ENCODE data around the gene LRRC71. TPM values are rescaled to one million over a fixed set of nuclear protein-coding genes. Genes with fewer than 3 reads are reported as not detected.

LRRC71 gene
- total and polyA plus RNA-seq, 2 of the 4 experiments (the other 2 are of a cell fraction), result 0.50 TPM; not detected in 1

- BruUV-seq (replicated peaks), result no TSS peak
- Histone ChIP-seq H2AK9ac (replicated peaks; ENCODE audit: low read depth, low read length, poor library complexity) (peak overlapping the region; percentile 80), H3K9ac (ENCODE audit: low read depth, low read length) (no peak overlapping the region), H3K9me1 (ENCODE audit: insufficient read depth, low read length) (no peaks in the 10 kb centered on the region; the same call in 1 of the 2 replicates), H3K27ac (ENCODE audit: insufficient read depth, low read length) (no peak overlapping the region), H2AK5ac (ENCODE audit: low read depth, low read length) (no peak overlapping the region), H3K36me3 (ENCODE audit: control insufficient read depth, insufficient read depth, low read length) (no peaks in the 10 kb centered on the region), H2BK5ac (ENCODE audit: low read depth, low read length, poor library complexity, severe bottlenecking) (no peak overlapping the region), H3K56ac (ENCODE audit: extremely low read depth, insufficient read depth, low read length) (no peak overlapping the region), H4K20me1 (ENCODE audit: insufficient read depth, low read length) (no peaks in the 10 kb centered on the region; the same call in 1 of the 2 replicates), H3K18ac (ENCODE audit: low read depth, low read length) (no peak overlapping the region), H3K4me2 (ENCODE audit: low read depth, low read length) (peak overlapping the region; percentile 77), H3K4me3 (ENCODE audit: insufficient read depth, low read depth, low read length) (peak overlapping the region; percentile 39), H3K27me3 (ENCODE audit: control insufficient read depth, insufficient read depth, low read length) (peaks cover 42% of the 10 kb centered on the region), H3K14ac (replicated peaks; ENCODE audit: low read depth, low read length) (no peak overlapping the region), H3K4ac (ENCODE audit: low read depth, low read length) (no peak overlapping the region), H3K4me1 (ENCODE audit: control insufficient read depth, insufficient read depth, low read length) (no peaks in the 10 kb centered on the region), H3K23ac (ENCODE audit: low read depth, low read length) (0 out of 2 replicates have a peak overlapping the region, but pooled peaks have one; percentile 23), H2BK20ac (ENCODE audit: low read depth, low read length) (no peak overlapping the region), H2BK120ac (ENCODE audit: low read depth, low read length) (no peak overlapping the region; the same call in 1 of the 2 replicates), H2BK15ac (ENCODE audit: low read depth, low read length) (no peak overlapping the region), H4K5ac (ENCODE audit: low read depth, low read length) (no peak overlapping the region), H4K91ac (ENCODE audit: insufficient read depth, low read depth, low read length) (no peak overlapping the region), H4K8ac (ENCODE audit: low read depth in 2 of 2, low read length in 2 of 2) (no peak overlapping the region), H2AFZ (replicated peaks; ENCODE audit: low read length, poor library complexity) (peak overlapping the region; percentile 97), H3K79me1 (ENCODE audit: low read depth in 1 of 2, low read length in 2 of 2) (no peaks in the 10 kb centered on the region), H3K9me3 (ENCODE audit: control insufficient read depth, insufficient read depth, low read length) (no peaks in the 10 kb centered on the region)
- POLR2A ChIA-PET (ENCODE audit: unreplicated experiment), result interaction anchor here (0.9 kb wide), 1 partner anchor 201 kb away, joined by 3 read pairs; no protein-coding TSS in a partner anchor
- DNase-seq (peak; percentile 64), ATAC-seq (ENCODE audit: low read depth) (peak; percentile 87)
- intact Hi-C loops (cut with micrococcal nuclease), result loop anchor here (1.0 to 10.0 kb wide), 2 partner anchors 203 to 238 kb away; partner anchors contain the start of genes ISG20L2 and METTL25B
- WGBS, 2 experiments (ENCODE audit: extremely low coverage in 2 of 2, insufficient read length in 1 of 2), result 4% methylated on average over 38 of the region's 64 CpGs; no CpG with 5 or more reads in 1 of the 2 experiments
- in situ Hi-C loops (cut with MboI; ENCODE audit: low sequenced_read_pairs), result loop anchor here (5.0 kb wide), 1 partner anchor 35 kb away; the partner anchor contains the start of gene PEAR1
- dilution Hi-C loops (cut with HindIII; ENCODE audit: low sequenced_read_pairs, unreplicated experiment), result no loop called here
- CTCF ChIA-PET, result interaction anchor here (0.5 to 2.1 kb wide), 19 partner anchors 10 to 307 kb away, joined by 3 to 24 read pairs (median 3); partner anchors contain the start of genes NES, NTRK1 and PEAR1
- TF ChIP-seq MAFK (IDR thresholded peaks at IDR 0.05; ENCODE audit: low read depth, low read length) (no peak), ELK1 (IDR thresholded peaks at IDR 0.05; ENCODE audit: borderline replicate concordance, low read depth, low read length) (no peak), RFX5 (IDR thresholded peaks at IDR 0.05; ENCODE audit: low read depth, low read length) (no peak), RCOR1 (IDR thresholded peaks at IDR 0.05; ENCODE audit: insufficient replicate concordance, low read length) (no peak), USF2 (IDR thresholded peaks at IDR 0.05; ENCODE audit: low read depth, low read length) (no peak), CTCF (conservative IDR thresholded peaks at IDR 0.05; ENCODE audit: low read depth, low read length) (peak; percentile 88), MXI1 (IDR thresholded peaks at IDR 0.05; ENCODE audit: borderline replicate concordance, low read depth, low read length) (no peak), POLR2A (IDR thresholded peaks at IDR 0.05; ENCODE audit: low read depth, low read length) (no peak), MAZ (IDR thresholded peaks at IDR 0.05; ENCODE audit: borderline replicate concordance, low read depth, low read length) (no peak; the same call in 1 of the 2 replicates), BHLHE40 (IDR thresholded peaks at IDR 0.05; ENCODE audit: low read depth, low read length) (no peak), FOS (IDR thresholded peaks at IDR 0.05; ENCODE audit: low read depth, low read length) (no peak), CHD1 (IDR thresholded peaks at IDR 0.05; ENCODE audit: low read depth, low read length) (0 out of 2 replicates have a peak, but pooled peaks have one; percentile 36), SMC3 (IDR thresholded peaks at IDR 0.05; ENCODE audit: low read depth, low read length) (peak; percentile 67)
Measured at GRCh38 chr1:156927215-156928042, 7.0 kb downstream of the LRRC71 start.

Measured in IMR-90 (cell line).